HepG2 (cell line): Measurements from ENCODE around the gene TTLL10. TPM values are rescaled to one million over a fixed set of nuclear protein-coding genes. Genes with fewer than 3 reads are reported as not detected.
A peak's percentile ranks its signal among the peaks of the same experiment; 100 is the strongest.

Experiments used
- BRD4 ChIP-seq: sonication (generic); formaldehyde crosslinking; IDR thresholded peaks from 2 replicates; pipeline ENCODE4 v1.4.0; 2020; ENCODE audit warnings: missing genetic modification reagents
- CREM ChIP-seq, 2 experiments: sonication (generic) in 1 of 2; formaldehyde crosslinking in 1 of 2; IDR thresholded peaks; 2 replicates each; pipeline versions ENCODE4 v1.4.0 to v1.6.1; 2016 to 2020; ENCODE audit warnings: antibody characterized with exemption in 1 of 2, mild to moderate bottlenecking in 1 of 2, missing genetic modification reagents in 1 of 2
- GATAD1 ChIP-seq: IDR thresholded peaks from 2 replicates; pipeline ENCODE4 v1.6.1; 2016; ENCODE audit warnings: missing genetic modification reagents, missing compliant biosample characterization
- GTF3A ChIP-seq: sonication (generic); formaldehyde crosslinking; conservative IDR thresholded peaks from 2 replicates; pipeline ENCODE4 v1.4.0; 2020; ENCODE audit warnings: mild to moderate bottlenecking, missing genetic modification reagents
- HBP1 ChIP-seq: IDR thresholded peaks from 2 replicates; pipeline ENCODE4 v1.6.1; 2016; ENCODE audit warnings: low read depth, control low read depth
- MIER2 ChIP-seq: IDR thresholded peaks from 2 replicates; pipeline ENCODE4 v1.6.1; 2016; ENCODE audit warnings: missing biosample characterization, missing genetic modification reagents
- PITX1 ChIP-seq: sonication (generic); formaldehyde crosslinking; IDR thresholded peaks from 2 replicates; pipeline ENCODE4 v1.5.1; 2020; ENCODE audit warnings: mild to moderate bottlenecking, missing genetic modification reagents
- RXRB ChIP-seq: IDR thresholded peaks from 2 replicates; pipeline ENCODE4 v1.6.1; 2016; ENCODE audit warnings: borderline replicate concordance, missing genetic modification reagents, missing compliant biosample characterization
- SP2 ChIP-seq: sonication (generic); formaldehyde crosslinking; IDR thresholded peaks from 2 replicates; pipeline ENCODE4 v1.5.1; 2020; ENCODE audit warnings: mild to moderate bottlenecking, missing genetic modification reagents
- ZMYM2 ChIP-seq: sonication (generic); formaldehyde crosslinking; IDR thresholded peaks from 2 replicates; pipeline ENCODE4 v1.8.0; 2022; ENCODE audit warnings: mild to moderate bottlenecking, missing genetic modification reagents
- ZNF101 ChIP-seq: sonication (generic); formaldehyde crosslinking; IDR thresholded peaks from 2 replicates; pipeline ENCODE4 v1.4.0; 2020; ENCODE audit warnings: mild to moderate bottlenecking, low read depth, missing genetic modification reagents, borderline replicate concordance
- ZNF143 ChIP-seq: sonication (generic); formaldehyde crosslinking; IDR thresholded peaks from 2 replicates; pipeline ENCODE4 v1.4.0; 2020; ENCODE audit warnings: missing genetic modification reagents
- ZNF180 ChIP-seq: sonication (generic); formaldehyde crosslinking; IDR thresholded peaks from 2 replicates; pipeline ENCODE4 v1.4.0; 2020; ENCODE audit warnings: low read depth, missing genetic modification reagents, borderline replicate concordance
- ZNF205 ChIP-seq: IDR thresholded peaks from 2 replicates; pipeline ENCODE4 v1.6.1; 2018; ENCODE audit warnings: missing biosample characterization, missing genetic modification reagents
- ZNF770 ChIP-seq: sonication (generic); formaldehyde crosslinking; IDR thresholded peaks from 2 replicates; pipeline ENCODE4 v1.5.0; 2020; ENCODE audit warnings: mild to moderate bottlenecking, missing genetic modification reagents
- ZNF775 ChIP-seq: sonication (generic); formaldehyde crosslinking; IDR thresholded peaks from 2 replicates; pipeline ENCODE4 v1.4.0; 2020; ENCODE audit warnings: missing genetic modification reagents, mild to moderate bottlenecking, moderate library complexity, borderline replicate concordance
- ZNF784 ChIP-seq: sonication (generic); formaldehyde crosslinking; IDR thresholded peaks from 2 replicates; pipeline ENCODE4 v1.5.1; 2020; ENCODE audit warnings: missing genetic modification reagents, mild to moderate bottlenecking, borderline replicate concordance
- ZNF891 ChIP-seq: sonication (generic); formaldehyde crosslinking; IDR thresholded peaks from 2 replicates; pipeline ENCODE4 v1.5.0; 2020; ENCODE audit warnings: mild to moderate bottlenecking, missing genetic modification reagents
- polyA plus RNA-seq, 8 experiments: library from polyadenylated mRNA; depleted of rRNA in 3 of 8; stranded (reverse) in 7 of 8; unstranded in 1 of 8; fragments of >200 nt; fragmentation: Illumina TruSeq in 4 of 8; extraction: Trizol in 4 of 8; gene quantifications; 2 replicates each; pipeline versions ENCODE4 v1.2.1 to v1.2.3, GENCODE V29; 2011 to 2016; ENCODE audit warnings: low read depth in 4 of 8, missing spikeins in 1 of 8, mixed read lengths in 1 of 8; ENCODE audit not compliant: insufficient read depth in 1 of 8
- total RNA-seq, 5 experiments: library from RNA; depleted of rRNA; stranded (reverse); fragments of >200 nt; fragmentation: Illumina TruSeq; extraction: Trizol; gene quantifications; 2 replicates each; pipeline ENCODE4 v1.2.3, GENCODE V29; 2016; ENCODE audit warnings: low read depth in 1 of 5
- TF ChIP-seq, protein P1 (sequence below): sonication (generic); formaldehyde crosslinking; IDR thresholded peaks from 2 replicates; pipeline ENCODE4 v1.4.0; 2020; ENCODE audit warnings: missing genetic modification reagents, borderline replicate concordance
- TF ChIP-seq, protein P2 (sequence below): sonication (generic); formaldehyde crosslinking; conservative IDR thresholded peaks from 2 replicates; pipeline ENCODE4 v1.8.0; 2022; ENCODE audit warnings: missing genetic modification reagents

TTLL10 gene
- total and polyA plus RNA-seq, 2 of the 13 experiments (the other 11 are each of a cell fraction or from before 2014, with no cell fraction given), result not detected

DNA sequence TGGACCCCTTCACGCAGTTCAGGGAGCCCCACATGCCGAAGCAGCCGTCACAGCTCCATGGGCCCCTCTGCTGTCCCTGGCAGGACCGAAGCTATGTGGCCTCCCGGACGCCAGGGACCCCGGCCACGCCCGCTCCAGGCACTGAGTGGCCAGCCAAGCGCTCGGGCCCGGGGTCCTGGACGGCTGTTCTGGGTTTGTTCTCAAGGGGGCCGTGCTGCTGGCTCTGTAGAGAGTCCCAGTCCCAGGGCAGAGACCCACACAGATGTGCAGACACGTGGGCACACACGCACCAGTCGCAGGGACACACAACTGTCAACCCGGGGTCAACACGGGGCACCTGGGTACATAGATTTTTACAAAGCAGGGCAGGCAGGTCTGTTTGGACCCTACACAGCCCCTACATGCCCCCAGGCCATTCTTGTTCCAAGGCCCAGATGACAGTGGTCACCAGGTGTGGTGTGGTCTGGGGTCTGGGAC lies 65.1 kb downstream of the TTLL10 start (continued):
- TF ChIP-seq, protein P1, sequence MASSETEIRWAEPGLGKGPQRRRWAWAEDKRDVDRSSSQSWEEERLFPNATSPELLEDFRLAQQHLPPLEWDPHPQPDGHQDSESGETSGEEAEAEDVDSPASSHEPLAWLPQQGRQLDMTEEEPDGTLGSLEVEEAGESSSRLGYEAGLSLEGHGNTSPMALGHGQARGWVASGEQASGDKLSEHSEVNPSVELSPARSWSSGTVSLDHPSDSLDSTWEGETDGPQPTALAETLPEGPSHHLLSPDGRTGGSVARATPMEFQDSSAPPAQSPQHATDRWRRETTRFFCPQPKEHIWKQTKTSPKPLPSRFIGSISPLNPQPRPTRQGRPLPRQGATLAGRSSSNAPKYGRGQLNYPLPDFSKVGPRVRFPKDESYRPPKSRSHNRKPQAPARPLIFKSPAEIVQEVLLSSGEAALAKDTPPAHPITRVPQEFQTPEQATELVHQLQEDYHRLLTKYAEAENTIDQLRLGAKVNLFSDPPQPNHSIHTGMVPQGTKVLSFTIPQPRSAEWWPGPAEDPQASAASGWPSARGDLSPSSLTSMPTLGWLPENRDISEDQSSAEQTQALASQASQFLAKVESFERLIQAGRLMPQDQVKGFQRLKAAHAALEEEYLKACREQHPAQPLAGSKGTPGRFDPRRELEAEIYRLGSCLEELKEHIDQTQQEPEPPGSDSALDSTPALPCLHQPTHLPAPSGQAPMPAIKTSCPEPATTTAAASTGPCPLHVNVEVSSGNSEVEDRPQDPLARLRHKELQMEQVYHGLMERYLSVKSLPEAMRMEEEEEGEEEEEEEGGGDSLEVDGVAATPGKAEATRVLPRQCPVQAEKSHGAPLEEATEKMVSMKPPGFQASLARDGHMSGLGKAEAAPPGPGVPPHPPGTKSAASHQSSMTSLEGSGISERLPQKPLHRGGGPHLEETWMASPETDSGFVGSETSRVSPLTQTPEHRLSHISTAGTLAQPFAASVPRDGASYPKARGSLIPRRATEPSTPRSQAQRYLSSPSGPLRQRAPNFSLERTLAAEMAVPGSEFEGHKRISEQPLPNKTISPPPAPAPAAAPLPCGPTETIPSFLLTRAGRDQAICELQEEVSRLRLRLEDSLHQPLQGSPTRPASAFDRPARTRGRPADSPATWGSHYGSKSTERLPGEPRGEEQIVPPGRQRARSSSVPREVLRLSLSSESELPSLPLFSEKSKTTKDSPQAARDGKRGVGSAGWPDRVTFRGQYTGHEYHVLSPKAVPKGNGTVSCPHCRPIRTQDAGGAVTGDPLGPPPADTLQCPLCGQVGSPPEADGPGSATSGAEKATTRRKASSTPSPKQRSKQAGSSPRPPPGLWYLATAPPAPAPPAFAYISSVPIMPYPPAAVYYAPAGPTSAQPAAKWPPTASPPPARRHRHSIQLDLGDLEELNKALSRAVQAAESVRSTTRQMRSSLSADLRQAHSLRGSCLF (CRISPR knock-in tag), result no peak
- TF ChIP-seq RXRB (CRISPR knock-in tag) (no peak), ZNF775 (CRISPR knock-in tag) (no peak), ZNF784 (CRISPR knock-in tag) (no peak), HBP1 (CRISPR knock-in tag) (no peak), ZNF101 (no peak), SP2 (no peak), BRD4 (CRISPR knock-in tag) (no peak), GATAD1 (no peak), ZNF205 (CRISPR knock-in tag) (no peak), ZNF180 (no peak), ZMYM2 (CRISPR knock-in tag) (no peak), GTF3A (no peak), CREM (IDR thresholded peaks at IDR 0.05) (no peak), CREM (CRISPR knock-in tag; IDR thresholded peaks at IDR 0.05) (no peak), ZNF891 (0 out of 2 replicates have a peak, but pooled peaks have one; percentile 6), MIER2 (CRISPR knock-in tag) (no peak), ZNF143 (CRISPR knock-in tag) (no peak), PITX1 (CRISPR knock-in tag) (0 out of 2 replicates have a peak, but pooled peaks have one; percentile 3), ZNF770 (CRISPR knock-in tag) (no peak)
- TF ChIP-seq, protein P2, sequence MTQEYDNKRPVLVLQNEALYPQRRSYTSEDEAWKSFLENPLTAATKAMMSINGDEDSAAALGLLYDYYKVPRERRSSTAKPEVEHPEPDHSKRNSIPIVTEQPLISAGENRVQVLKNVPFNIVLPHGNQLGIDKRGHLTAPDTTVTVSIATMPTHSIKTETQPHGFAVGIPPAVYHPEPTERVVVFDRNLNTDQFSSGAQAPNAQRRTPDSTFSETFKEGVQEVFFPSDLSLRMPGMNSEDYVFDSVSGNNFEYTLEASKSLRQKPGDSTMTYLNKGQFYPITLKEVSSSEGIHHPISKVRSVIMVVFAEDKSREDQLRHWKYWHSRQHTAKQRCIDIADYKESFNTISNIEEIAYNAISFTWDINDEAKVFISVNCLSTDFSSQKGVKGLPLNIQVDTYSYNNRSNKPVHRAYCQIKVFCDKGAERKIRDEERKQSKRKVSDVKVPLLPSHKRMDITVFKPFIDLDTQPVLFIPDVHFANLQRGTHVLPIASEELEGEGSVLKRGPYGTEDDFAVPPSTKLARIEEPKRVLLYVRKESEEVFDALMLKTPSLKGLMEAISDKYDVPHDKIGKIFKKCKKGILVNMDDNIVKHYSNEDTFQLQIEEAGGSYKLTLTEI (CRISPR knock-in tag), result no peak
